Omental fat pad (tissue), 4 donors: ENCODE data around the gene ATG3. TPM values are rescaled to one million over a fixed set of nuclear protein-coding genes. Genes with fewer than 3 reads are reported as not detected.

ENCODE experiments used
- ATAC-seq: fragments of 150-250 bp; one replicate; pipeline ENCODE4 v1.9.1; 2016; ENCODE audit warnings: mild to moderate bottlenecking, moderate library complexity; ENCODE audit not compliant: low FRiP score
- DNase-seq: peaks from one replicate; pipeline ENCODE4 v3.0.0-alpha.2; 2019; ENCODE audit warnings: low spot score
- CTCF ChIP-seq, 3 donors: fragments of 450-650 bp; IDR thresholded peaks; one replicate each; pipeline ENCODE4 v1.5.1; 2016 to 2017; ENCODE audit warnings: antibody characterized with exemption in 3 of 3, mild to moderate bottlenecking in 3 of 3, moderate library complexity in 2 of 3
- total RNA-seq, 4 donors: library from RNA; depleted of rRNA; stranded (reverse); fragments of >200 nt; gene quantifications; one replicate each; pipeline ENCODE4 v1.1.0, GENCODE V29; 2016

ATG3 gene
- total RNA-seq, 4 donors from 2014 or later = 59.1 to 80.5 (median 71.1) TPM

GRCh38 chr3:112583105-112583504 lies 21.3 kb upstream of the ATG3 start:
- TF ChIP-seq CTCF (IDR thresholded peaks at IDR 0.05) = no peak
- DNase-seq (no peak), ATAC-seq (no peak)

GRCh38 chr3:112582244-112582874 lies 20.6 kb upstream of the ATG3 start:
- ATAC-seq (peak; percentile 52), DNase-seq (no peak)
- TF ChIP-seq CTCF (IDR thresholded peaks at IDR 0.05) = no peak

GRCh38 chr3:112579697-112580096 lies 17.9 kb upstream of the ATG3 start:
- no peak for TF ChIP-seq CTCF (IDR thresholded peaks at IDR 0.05)
- DNase-seq = no peak
- no peak for ATAC-seq

GRCh38 chr3:112579232-112579631 lies 17.5 kb upstream of the ATG3 start:
- no peak for TF ChIP-seq CTCF (IDR thresholded peaks at IDR 0.05)
- ATAC-seq (no peak), DNase-seq (no peak)

- DNase-seq (no peak), ATAC-seq (no peak)
- no peak for TF ChIP-seq CTCF (IDR thresholded peaks at IDR 0.05)
Measured at GRCh38 chr3:112572701-112573100, 10.9 kb upstream of the ATG3 start.

GRCh38 chr3:112569265-112569664 lies 7.5 kb upstream of the ATG3 start:
- DNase-seq (no peak), ATAC-seq (no peak)
- TF ChIP-seq CTCF (IDR thresholded peaks at IDR 0.05) = no peak

GRCh38 chr3:112568642-112569041 lies 6.9 kb upstream of the ATG3 start:
- DNase-seq = no peak
- ATAC-seq = peak; percentile 89
- TF ChIP-seq CTCF (IDR thresholded peaks at IDR 0.05) = no peak
